WTC11 (cell line): ENCODE data around the gene FCGBP. TPM values are rescaled to one million over a fixed set of nuclear protein-coding genes. Genes with fewer than 3 reads are reported as not detected.

Experiments
- ATAC-seq: fragments of 200-7000 bp; cut with Tn5 transposase; 2 replicates; pipeline ENCODE4 v1.10.0; 2021; ENCODE audit warnings: mild to moderate bottlenecking, moderate library complexity
- CTCF ChIA-PET: fragments of 300-600 bp; sonication (Branson Sonifier 250); formaldehyde crosslinking; loops from one replicate; lab custom pipeline; 2021; ENCODE audit warnings: antibody characterized with exemption; lab: Charles Lee
- POLR2A ChIA-PET: fragments of 350-600 bp; sonication (Branson Sonifier 250); formaldehyde crosslinking; loops from one replicate; lab custom pipeline; 2021; ENCODE audit warnings: antibody characterized with exemption; lab: Charles Lee
- DNase-seq: peaks from one replicate; pipeline ENCODE4 v3.0.0; 2021; ENCODE audit warnings: low spot score
- H3K27ac Mint-ChIP-seq: 2 replicates; pipeline ENCODE4 v1.8.0; 2021; ENCODE audit warnings: mixed read lengths
- H3K27me3 Mint-ChIP-seq: 2 replicates; pipeline ENCODE4 v1.8.0; 2021; ENCODE audit warnings: low read depth, mild to moderate bottlenecking, moderate library complexity, mixed read lengths
- H3K36me3 Mint-ChIP-seq: 2 replicates; pipeline ENCODE4 v1.8.0; 2021; ENCODE audit warnings: mixed read lengths
- H3K4me1 Mint-ChIP-seq: 2 replicates; pipeline ENCODE4 v1.8.0; 2022; ENCODE audit warnings: mixed read lengths
- H3K4me3 Mint-ChIP-seq: 2 replicates; pipeline ENCODE4 v1.8.0; 2021; ENCODE audit warnings: mild to moderate bottlenecking, moderate library complexity, mixed read lengths
- H3K9me3 Mint-ChIP-seq: 2 replicates; pipeline ENCODE4 v1.8.0; 2021; ENCODE audit warnings: mixed read lengths
- ETV6 ChIP-seq: sonication (generic); formaldehyde crosslinking; IDR thresholded peaks from 2 replicates; pipeline ENCODE4 v1.8.1; 2022; ENCODE audit warnings: mild to moderate bottlenecking, missing genetic modification reagents
- FOXP1 ChIP-seq: sonication (generic); formaldehyde crosslinking; IDR thresholded peaks from 2 replicates; pipeline ENCODE4 v1.8.0; 2022; ENCODE audit warnings: missing genetic modification reagents, mild to moderate bottlenecking, moderate library complexity, borderline replicate concordance
- FOXP4 ChIP-seq: sonication (generic); formaldehyde crosslinking; IDR thresholded peaks from 2 replicates; pipeline ENCODE4 v1.8.0; 2022; ENCODE audit warnings: mild to moderate bottlenecking, missing genetic modification reagents
- GTF2I ChIP-seq: fragments of 250-450 bp; sonication (Bioruptor Pico); conservative IDR thresholded peaks from 2 replicates; pipeline ENCODE4 v1.4.0; 2021; ENCODE audit warnings: mild to moderate bottlenecking
- MYBL2 ChIP-seq: sonication (generic); formaldehyde crosslinking; IDR thresholded peaks from 2 replicates; pipeline ENCODE4 v1.8.1; 2023; ENCODE audit warnings: mild to moderate bottlenecking, moderate library complexity, missing genetic modification reagents
- PRDM15 ChIP-seq: sonication (generic); formaldehyde crosslinking; IDR thresholded peaks from 2 replicates; pipeline ENCODE4 v1.8.0; 2022; ENCODE audit warnings: missing genetic modification reagents
- PREB ChIP-seq: sonication (generic); formaldehyde crosslinking; IDR thresholded peaks from 2 replicates; pipeline ENCODE4 v1.8.1; 2022; ENCODE audit warnings: mild to moderate bottlenecking, missing genetic modification reagents, moderate library complexity, borderline replicate concordance
- PRRX2 ChIP-seq: fragments of 250-450 bp; sonication (Bioruptor Pico); IDR thresholded peaks from 2 replicates; pipeline ENCODE4 v1.8.0; 2021; ENCODE audit warnings: mild to moderate bottlenecking
- ZNF121 ChIP-seq: sonication (generic); formaldehyde crosslinking; IDR thresholded peaks from 2 replicates; pipeline ENCODE4 v1.8.0; 2023; ENCODE audit warnings: missing genetic modification reagents
- ZNF138 ChIP-seq: sonication (generic); formaldehyde crosslinking; conservative IDR thresholded peaks from 2 replicates; pipeline ENCODE4 v1.8.1; 2022; ENCODE audit warnings: mild to moderate bottlenecking, moderate library complexity, missing genetic modification reagents
- ZNF281 ChIP-seq: sonication (generic); formaldehyde crosslinking; IDR thresholded peaks from 2 replicates; pipeline ENCODE4 v1.8.0; 2023; ENCODE audit warnings: mild to moderate bottlenecking, missing genetic modification reagents
- ZNF317 ChIP-seq: sonication (generic); formaldehyde crosslinking; IDR thresholded peaks from 2 replicates; pipeline ENCODE4 v1.8.1; 2023; ENCODE audit warnings: low read depth, mild to moderate bottlenecking, moderate library complexity, missing genetic modification reagents, borderline replicate concordance
- ZNF425 ChIP-seq: fragments of 250-450 bp; sonication (Bioruptor Pico); conservative IDR thresholded peaks from 2 replicates; pipeline ENCODE4 v1.9.0; 2021; ENCODE audit warnings: mild to moderate bottlenecking
- total RNA-seq: library from RNA; stranded (reverse); gene quantifications from 3 replicates; pipeline ENCODE4 v1.2.3, GENCODE V29; 2021

The FCGBP gene
- total RNA-seq, 1 experiment from 2014 or later: 2.8 TPM

- TF ChIP-seq FOXP1 (no peak), ZNF425 (no peak), GTF2I (CRISPR knock-in tag) (no peak), PRDM15 (no peak), ETV6 (CRISPR knock-in tag) (no peak), FOXP4 (CRISPR knock-in tag) (no peak)
These were observed 25.6 kb downstream of the FCGBP start (continued) for GRCh38 chr19:39908803-39909202.

- Mint-ChIP-seq H3K36me3 (no peaks in the 10 kb centered on the region), H3K9me3 (no peaks in the 10 kb centered on the region), H3K27ac (no peak overlapping the region), H3K4me1 (no peaks in the 10 kb centered on the region), H3K27me3 (no peaks in the 10 kb centered on the region), H3K4me3 (no peak overlapping the region)
- ChIA-PET CTCF (interaction anchor here (0.7 to 1.4 kb wide), 3 partner anchors 25 to 114 kb away, joined by 3 to 4 read pairs (median 3); no protein-coding TSS in a partner anchor), POLR2A (no interaction called here)
- TF ChIP-seq ZNF121 (no peak), ZNF317 (CRISPR knock-in tag) (no peak), MYBL2 (CRISPR knock-in tag) (no peak), ZNF138 (CRISPR knock-in tag) (no peak), ZNF281 (CRISPR knock-in tag) (no peak), PRRX2 (CRISPR knock-in tag) (no peak), PREB (CRISPR knock-in tag) (no peak)
- DNase-seq: no peak
- no peak for ATAC-seq
These were observed 27.4 kb downstream of the FCGBP start for GRCh38 chr19:39906820-39907611.
